GM18520 (cell line): Measurements from ENCODE around the gene ITPR1.

Source experiments
- ATAC-seq: cut with Tn5 transposase; IDR thresholded peaks from one replicate; pipeline ENCODE4 v1.9.1; 2021; ENCODE audit not compliant: unreplicated experiment

The ITPR1 gene

DNA sequence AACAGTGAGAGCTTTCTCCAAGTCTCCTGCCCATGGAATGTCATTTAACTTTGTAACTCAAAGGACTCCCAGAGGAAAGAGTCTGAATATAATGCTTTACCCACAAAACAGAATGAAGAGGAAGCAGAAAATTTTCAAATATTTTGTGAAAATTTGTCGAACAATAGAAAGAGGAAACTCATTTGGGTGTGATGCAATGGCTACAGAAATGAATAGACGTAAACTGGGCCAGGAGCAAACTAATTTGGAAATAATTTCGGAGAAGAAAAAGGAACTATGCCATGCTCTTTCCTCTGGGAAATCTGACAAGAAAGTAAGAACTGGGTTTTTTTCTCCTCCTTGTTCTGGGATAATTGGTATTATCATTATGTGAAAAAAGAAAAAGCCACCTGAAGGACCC lies 14.9 kb upstream of the ITPR1 start:
- no peak for ATAC-seq

DNA sequence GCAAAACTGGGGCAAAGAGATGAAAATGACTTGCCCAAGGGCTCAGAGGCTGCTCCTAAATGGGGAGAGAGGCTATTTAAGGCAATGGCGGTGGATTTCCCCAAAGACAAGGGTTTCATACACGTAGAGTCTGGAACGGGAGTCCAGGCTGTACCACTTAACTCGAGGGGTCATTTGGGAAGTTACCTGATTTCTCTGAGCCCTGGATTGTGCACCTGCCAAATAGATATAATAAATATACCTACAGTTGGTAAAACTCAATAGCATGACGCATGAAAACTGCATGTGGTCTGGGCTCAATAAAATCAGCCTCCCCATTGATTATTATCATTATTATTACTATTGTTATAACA lies 1.3 kb upstream of the ITPR1 start:
- ATAC-seq = no peak

GRCh38 chr3:4492208-4493013 lies 737 bp upstream of the ITPR1 start:
- no peak for ATAC-seq

DNA sequence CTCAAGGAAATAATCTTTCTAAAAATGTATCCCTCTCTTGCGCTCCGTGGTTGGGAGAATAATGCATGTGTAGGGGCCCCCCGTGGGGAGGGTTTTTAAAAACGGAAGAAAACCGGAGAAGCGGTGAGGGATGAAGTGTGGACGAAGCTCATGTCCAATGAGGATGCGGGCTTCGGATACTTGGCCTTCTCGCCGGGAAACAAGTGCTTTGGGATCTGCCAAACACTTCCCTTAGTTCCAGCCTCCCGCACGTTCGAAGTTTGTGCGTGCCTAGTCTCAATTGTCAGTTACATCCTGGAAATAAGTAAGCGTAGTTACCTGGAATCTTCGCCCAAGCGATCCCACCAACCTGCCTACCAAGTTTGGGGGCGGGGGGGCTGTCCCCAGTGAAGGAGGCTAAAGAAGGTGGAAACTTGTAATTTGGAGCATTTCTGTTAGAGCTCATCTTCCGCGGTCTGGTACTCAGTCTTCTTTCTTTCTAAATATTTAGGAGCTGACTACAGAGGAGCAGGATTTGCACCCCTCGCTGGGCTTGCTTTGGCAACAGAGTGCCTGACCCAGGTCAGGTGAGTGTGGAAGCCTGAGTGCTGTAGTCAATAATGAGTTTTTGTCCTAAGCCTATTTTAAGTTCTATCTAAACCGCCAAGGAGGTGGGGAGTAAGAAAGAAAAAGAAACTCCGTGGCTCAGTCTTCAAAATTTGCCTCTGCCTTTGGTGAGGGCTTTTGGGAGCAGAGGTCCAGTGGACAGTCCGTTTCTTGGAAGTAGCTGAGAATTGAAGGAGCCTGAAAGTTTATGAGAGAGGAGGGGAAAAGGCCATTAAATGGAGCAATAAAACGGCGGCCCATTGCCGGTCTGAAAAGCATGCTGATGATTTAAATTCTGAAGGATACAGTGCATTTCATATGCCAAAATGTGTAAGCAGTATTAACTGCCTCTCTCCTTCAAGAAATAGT lies 1.1 kb downstream of the ITPR1 start:
- ATAC-seq = no peak

GRCh38 chr3:4494895-4495264 lies 1.7 kb downstream of the ITPR1 start:
- ATAC-seq = no peak

DNA sequence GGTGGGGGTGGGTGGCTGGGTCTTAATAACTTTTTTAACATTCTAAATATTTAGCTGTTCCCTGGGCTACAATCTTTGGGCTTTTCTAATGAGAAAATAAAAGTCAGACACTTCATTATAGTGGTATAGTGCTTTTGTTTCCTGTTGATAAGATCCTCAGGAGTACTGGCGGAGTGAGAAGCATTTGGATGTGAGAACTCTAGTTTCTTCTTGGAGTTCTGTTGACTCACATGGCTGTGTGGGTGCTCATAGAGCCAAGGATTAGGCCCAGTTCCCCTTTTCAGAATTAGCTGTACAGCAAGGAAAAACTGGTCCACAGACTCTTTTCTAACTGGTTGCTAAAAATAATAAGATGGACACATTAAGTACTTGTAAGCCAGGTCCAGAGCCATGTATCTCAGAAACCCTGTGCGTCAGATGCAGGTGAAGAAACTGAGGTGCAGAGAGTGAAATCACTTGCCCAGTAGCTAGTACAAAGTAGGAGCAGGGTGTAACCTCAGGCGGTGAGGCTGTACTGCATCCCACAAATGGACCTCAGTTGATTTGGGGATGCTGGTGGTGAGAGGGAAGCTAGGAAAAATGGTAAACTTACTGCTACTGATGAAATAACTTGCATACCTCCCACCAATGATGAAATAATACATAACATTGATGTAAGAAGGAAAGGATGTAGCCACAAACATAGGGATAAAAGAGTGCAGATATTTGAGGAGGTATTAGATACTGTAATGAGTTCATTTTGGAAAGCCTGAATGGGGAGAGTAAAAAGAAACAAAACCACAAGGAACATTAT lies 2.3 kb downstream of the ITPR1 start:
- ATAC-seq = no peak

GRCh38 chr3:4496087-4496452 lies 2.9 kb downstream of the ITPR1 start:
- no peak for ATAC-seq

GRCh38 chr3:4497005-4497692 lies 4.0 kb downstream of the ITPR1 start:
- ATAC-seq = no peak

DNA sequence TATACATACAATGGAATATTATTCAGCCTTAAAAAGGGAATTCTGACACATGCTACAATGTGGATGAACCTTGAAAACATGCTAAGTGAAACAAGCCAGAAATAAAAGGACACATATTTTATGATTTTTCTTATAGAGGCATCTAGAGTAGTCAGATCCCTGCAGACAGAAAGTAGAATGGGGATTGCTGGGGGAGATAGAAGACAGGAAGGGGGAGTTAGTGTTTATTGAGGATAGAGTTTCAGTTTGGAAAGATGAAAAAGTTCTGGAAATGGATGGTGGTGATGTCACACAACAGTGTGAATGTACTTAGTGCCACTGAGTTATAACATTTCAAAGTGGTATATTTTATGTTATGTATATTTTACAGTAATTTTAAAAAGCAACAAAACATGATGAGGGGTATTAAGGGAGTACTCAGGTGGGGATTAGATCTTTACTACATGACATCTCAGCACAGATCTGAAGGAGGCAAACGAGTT lies 4.7 kb downstream of the ITPR1 start:
- no peak for ATAC-seq

- no peak for ATAC-seq
Measured at GRCh38 chr3:4498446-4498845, 5.3 kb downstream of the ITPR1 start.

GRCh38 chr3:4501437-4501836 lies 8.3 kb downstream of the ITPR1 start:
- ATAC-seq = no peak

GRCh38 chr3:4501927-4502326 lies 8.8 kb downstream of the ITPR1 start:
- ATAC-seq = no peak

DNA sequence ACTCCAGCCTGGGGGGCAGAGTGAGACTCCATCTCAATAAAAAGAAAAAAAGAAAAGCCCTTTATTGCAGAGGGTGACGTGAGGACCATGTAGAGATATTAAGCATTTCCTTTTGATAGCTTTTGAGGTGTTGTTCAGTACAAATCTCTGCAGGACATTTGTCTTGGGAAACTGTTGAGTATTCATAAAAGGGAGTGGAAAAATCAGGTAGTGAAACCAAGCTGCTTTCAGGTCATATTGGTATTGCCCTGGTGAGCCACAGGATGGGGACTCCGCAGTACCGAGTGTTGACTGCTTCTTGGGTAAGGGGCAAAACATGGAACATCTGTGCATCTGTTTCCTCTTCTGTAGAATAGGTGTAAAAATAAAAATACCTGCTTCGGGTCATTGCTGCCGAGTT lies 9.9 kb downstream of the ITPR1 start:
- peak; percentile 21 for ATAC-seq

- ATAC-seq = no peak
Measured at GRCh38 chr3:4504340-4505261, 11.5 kb downstream of the ITPR1 start.

- ATAC-seq = no peak
Measured at GRCh38 chr3:4505688-4506558, 12.8 kb downstream of the ITPR1 start.

DNA sequence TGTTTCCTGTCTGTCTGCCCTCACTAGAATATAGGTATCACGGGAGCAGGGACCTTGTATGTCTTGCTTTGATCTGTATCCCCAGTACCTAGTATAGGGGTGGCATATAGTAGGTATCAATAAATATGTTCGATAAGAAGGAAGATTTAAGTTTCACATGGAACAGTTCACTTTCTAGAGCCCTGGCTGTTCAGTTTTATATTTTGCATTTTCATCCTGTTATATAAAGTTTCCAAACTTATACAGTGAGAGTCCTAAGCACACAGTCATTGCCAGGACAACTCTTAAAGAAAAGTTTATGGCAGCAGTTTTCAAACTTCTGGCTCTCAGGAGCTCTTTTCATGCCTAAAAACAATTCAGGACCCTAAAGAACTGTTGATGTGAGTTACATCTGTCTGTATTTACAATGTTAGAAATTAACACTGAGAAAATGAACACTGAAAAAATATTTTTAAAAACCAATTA lies 13.4 kb downstream of the ITPR1 start:
- ATAC-seq = no peak

- ATAC-seq = peak; percentile 36
Measured at GRCh38 chr3:4507024-4507596, 14.0 kb downstream of the ITPR1 start.
